CD1c-positive myeloid dendritic cell (primary cell): Measurements from ENCODE around the gene CSRNP3.

Experiments used
- DNase-seq: peaks from one replicate; pipeline ENCODE4 v3.0.0-alpha.2; 2016; ENCODE audit errors: extremely low spot score

Gene CSRNP3

DNA sequence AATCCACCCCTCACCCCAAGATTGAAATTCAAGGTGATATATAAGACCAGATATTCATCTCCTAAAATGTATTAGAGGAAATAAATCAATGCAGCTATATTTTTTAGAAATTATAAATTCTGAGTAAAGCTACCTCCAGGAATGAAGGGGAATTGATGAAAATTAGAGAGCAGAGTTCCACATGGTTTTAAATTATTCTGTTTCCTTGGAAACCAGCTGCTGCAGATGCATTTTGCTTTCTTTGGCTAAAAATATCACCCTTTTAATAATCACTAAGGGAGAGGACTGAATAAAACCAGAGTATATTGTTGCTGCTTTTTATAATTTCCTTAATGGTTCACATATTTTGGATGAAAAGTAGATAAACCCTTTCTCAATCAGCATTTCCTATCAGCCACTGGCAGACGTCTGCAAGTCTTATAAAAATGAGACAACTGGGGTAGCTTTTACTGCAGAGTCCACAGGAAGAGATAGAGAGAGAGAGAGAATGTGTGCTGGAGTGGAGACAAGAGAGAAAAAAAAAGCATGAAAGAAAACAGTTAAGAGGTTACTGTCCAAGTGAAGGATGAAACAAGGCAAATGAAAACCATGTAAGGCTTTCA is 2.0 kb downstream of the CSRNP3 start:
- no peak for DNase-seq

DNA sequence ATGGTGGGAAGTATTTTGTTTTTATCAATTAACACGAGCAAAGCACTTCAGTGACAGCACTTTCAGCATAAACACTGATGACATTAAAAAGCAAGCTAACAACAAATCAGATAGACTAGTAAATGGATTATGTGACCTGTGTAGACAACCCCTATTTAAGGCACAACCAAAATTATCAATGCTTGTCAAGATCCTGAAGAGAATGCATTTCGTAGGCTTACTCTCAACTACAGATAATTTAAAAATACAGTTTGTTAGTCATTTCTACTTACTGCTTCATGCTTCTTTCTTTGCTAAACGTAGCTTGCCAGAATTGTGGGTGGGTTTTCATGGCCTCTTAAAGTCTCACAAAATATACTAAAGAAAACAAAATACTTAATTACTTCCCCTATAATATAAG is 3.4 kb downstream of the CSRNP3 start:
- no peak for DNase-seq

DNA sequence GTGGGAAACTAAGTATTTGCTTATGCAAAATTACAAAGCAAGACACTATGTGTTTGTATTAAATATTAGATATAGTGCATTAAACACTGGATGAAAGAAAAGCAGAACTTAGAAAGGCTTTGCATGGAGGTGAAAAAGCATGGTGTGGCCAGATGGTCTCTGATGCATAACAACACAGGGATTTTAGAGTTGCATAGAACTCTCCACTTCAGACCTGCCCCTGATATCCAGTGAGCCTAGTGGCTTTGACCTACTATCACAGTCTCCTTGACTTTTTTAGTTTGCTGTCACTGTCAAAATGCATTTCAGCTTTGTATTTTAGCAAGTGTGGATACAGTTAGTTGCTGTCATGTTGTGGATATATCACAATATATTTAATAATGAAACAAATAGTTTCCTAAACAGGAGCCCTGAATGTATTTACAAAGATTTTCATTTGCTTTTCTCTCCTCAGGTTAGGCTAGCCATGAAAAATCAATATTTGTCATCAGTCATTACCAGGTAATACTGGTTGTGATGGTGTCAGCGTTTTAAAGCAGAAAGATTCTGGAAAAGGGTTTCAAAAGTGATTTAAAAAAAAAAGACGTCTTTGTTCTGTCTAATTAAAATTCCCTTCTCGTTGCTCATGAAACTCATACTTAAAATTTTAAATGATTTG is 5.2 kb downstream of the CSRNP3 start:
- no peak for DNase-seq

DNA sequence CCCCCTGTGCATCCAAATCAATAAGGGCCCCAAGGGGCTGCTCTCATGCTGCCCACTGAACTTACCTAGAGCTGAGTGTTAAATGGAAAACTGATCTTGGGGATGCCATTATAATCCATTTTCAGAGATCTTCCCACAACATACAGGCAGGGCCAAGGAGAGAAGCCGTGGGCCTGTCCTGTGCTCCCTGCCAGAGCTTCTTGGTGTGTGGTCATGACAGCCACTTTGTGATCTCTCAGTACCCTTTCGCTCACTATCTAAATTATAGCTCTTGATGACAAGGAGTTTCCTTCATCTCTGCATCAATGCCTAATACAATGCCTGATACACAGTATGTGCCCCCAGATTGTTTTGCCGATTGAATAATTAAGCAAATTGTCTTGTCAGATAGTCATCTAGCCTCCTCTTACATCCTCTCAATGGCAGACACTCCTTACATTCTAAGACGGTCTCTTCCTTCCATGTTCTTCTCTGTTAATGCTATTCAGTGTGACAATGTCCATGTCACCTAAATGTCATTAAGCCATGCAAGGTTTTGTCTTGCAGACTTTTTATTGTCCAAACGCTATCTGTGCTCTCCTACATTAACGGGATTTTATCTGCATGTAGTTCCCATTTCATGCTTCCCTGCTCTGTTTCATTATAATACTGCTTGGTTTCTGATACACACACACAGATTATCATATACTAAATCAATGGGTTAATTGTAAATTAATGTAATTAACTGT is 5.9 kb downstream of the CSRNP3 start:
- DNase-seq = no peak

DNA sequence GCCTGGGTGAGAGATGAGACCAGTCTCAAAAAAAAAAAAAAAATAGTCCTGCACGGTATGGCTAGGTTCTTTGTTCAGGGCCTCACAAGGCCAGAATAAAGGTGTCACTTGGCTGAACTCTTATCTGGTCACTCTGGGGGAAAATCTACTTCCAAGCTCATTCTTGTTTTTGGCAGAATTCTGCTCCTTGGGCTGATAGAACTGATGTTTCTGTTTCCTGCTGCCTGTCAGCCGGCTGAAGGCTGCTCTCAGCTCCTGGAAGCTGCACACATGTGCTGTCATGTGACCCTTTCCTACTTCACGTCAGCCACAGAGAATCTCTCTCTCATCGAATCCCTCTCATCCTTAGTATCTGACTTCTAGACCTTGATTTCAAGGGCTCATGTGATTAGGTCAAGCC is 10.4 kb downstream of the CSRNP3 start:
- DNase-seq = no peak

DNA sequence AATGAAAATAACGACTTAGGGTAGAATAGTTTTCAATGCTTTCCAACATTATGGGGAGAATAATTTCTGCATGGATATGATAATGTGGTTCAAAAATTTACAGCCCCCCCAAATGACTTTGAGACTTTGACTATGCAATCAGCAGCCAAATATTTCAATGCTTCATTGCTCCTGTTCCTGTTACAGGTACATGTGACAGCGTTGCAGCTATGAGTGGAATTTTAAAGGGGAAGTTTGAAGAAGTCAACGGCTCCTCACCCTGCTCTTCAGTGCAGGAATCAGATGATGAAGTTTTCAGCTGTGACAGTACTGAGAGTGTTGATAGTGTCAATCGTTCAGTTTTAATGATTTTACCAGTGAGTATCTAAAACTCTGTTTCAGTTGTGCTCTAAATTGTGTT is 25.1 kb downstream of the CSRNP3 start:
- DNase-seq = no peak

DNA sequence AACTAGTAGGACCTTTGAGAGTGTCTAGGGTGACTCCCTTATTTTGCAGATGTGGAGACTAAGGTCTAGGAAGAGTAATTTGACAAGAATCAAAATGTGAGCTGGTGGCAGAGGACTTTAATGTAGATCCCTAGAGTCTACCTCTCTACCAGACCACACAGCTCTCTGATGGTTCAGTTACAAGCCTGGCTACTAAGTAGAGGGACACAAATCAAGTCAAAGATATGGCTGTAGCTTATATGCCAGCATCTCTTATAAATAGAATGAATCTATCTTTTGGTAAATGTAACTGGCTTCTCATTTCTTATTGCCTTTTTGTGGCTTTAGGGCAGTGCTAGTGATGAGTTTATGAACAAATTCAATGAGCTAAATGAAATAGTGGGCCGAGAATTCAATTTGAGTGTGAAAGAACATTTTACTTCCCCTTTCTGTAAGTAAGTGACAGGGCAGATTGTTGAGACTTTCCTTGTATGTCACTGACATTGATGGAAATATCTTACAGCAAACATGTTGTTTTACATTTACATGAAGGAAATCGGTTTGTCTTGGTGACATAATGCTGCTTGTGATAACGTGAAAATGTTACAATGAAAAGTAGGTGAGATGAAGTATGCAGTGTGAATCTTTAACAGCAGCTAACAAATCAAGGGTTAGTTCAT is 28.3 kb downstream of the CSRNP3 start:
- no peak for DNase-seq

DNA sequence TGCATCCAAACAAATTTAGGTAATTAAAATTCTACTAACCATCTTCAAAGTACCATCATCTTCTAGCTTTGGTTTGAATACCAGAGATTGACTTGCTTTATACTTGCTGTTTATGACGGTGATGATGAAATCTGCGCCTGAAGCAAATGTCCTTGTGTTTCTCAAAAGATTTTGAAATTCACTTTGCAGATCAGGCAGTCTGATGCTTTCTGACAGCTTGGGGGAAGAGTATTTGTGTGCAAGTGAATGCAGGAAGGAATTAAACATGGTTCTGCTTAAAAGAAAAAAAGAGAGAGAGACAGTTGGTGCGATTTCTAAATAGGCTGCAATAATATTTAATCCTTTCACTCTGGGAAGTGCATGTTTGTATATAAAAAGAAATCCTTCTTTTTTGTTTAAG is 29.6 kb downstream of the CSRNP3 start:
- no peak for DNase-seq

DNA sequence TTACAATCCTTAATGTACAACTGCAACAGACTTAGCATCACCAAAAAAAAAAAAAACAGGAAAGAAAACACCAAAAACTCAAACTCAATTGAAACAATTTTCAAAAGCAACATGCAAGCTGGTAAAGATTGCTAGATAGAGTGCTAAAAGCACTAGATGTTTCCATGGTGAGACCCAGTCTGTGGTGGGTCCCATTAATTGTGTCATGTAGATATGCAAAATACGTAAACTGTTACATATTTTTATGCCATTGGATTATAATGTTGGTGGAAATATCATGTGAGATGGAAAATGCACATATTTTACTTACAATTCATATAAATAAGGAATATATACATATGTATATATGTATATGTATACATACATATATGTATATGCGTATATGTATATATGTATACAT is 30.5 kb downstream of the CSRNP3 start:
- no peak for DNase-seq

DNA sequence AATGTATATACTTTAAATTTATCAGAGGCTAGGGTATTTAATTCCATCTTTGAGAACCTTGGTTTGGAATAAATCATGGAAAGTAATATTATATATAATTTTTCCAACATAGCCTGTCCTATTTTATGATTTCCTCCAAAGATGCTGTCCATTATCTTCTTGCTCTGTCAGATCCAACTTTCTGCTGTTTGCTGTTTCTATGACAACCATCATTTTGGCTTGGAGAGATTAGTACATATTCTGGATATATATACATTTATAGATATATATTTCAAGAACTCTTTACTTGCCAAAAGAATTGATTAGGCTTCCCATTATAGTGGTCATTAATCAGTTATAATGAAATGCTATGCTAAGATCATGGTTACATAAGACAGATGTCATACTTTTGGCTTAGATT is 31.3 kb downstream of the CSRNP3 start:
- no peak for DNase-seq

DNA sequence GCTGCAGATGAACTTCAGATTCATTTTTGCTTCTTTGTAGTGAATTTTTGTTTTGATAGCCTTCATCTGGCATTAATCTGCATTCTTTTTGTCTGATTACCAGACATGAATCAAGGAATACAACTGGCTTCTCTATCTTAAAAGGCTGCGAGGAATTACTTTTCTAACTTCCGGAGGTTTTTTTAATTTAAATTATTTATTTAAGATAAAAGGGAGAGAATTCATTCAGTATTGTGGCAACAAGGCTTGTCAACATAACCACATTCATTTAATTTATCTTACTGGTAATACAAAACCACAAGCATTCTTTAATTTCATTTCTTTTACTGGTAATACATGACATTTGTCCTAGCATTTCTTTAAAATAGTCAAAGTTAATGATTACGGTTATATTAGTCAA is 36.0 kb downstream of the CSRNP3 start:
- no peak for DNase-seq

DNA sequence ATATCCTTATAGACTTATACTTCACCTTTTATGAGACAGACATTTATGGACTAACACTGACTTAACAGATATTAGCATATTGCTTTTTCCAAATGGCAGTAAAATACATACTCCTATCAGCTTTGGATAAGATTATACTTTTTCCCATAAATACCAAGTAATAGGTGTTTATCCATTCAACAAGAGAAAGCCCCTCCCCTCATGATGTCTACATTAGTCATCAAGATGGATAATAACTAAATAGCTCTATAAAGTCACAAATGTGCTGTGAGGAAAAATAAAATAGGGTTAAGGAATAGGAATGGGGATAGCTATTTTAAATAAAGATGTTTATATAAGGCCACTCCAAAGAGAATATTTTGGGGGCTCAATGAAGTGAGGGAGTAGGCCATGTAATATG is 39.4 kb downstream of the CSRNP3 start:
- DNase-seq = no peak

DNA sequence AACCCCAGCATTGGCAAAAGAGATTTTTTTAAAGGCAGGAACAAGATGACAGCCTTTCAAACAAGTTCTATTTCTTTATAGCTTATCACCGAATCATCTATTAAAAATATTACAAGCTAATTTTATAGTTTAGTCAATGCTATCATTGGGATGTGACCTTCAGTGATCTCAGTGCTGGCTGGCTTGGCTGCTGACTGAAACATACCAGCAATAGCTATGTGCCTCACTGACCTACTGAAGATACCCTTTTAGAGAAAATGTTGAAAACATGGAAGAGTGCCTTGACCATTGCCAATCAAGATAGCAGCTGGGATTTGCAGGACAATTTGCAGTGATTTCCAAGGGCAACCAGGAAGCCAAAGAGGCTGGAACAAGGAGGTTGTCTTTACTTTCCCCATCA is 44.0 kb downstream of the CSRNP3 start:
- DNase-seq = no peak

DNA sequence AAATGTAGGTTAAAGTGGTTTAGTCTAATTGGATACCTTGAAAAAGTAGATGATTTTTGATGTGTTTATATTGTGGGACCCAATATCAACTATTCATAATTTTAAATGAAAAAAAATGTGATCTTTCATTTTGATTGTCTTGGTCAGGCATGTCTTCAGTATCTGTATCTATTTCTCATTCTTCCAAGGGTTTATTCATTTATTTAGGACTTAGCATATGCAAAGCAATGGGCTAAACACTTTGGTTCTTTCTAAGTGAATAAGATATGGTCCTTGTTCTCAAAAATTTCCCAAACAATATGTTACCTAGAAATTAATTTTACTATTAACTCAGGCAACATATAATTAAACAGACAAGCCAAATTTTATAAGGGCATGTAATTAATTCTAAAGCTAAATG is 49.1 kb downstream of the CSRNP3 start:
- no peak for DNase-seq

DNA sequence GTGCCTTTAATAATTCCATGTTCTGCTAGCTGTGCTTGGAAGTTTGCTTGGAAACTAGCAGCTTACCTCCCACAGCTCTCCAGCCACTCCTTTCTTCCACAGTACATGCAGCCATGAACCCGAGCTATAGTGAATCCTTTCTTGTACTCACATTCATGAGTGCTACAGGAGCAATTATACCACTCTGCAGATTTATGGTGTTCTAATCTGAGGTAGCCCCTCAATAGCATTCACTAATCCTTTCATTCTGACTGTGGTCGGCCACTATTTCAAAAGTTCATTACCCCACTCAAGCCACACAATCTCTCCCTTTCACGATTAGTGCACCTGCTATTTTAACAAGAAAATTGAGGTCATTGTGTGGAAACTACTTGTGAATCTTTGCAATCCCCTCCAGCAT is 53.2 kb downstream of the CSRNP3 start:
- DNase-seq = no peak

DNA sequence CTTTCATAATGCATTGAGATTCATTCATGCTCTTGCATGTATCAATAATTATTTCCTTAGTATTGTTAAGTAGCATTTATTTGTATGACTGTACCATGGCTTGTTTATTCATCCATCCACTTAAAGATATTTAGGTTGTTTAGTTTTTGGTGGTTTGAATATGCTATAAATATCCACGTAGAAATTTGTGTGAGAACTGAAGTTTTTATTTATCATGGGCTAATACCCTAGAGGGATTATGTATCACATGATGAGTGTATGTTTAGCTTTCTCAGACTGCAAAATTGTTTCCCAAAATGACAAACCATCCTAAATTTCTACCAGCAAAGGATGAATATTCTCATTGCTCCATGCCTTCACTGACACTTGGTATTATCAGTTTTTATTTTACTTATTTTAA is 55.2 kb downstream of the CSRNP3 start:
- DNase-seq = no peak

DNA sequence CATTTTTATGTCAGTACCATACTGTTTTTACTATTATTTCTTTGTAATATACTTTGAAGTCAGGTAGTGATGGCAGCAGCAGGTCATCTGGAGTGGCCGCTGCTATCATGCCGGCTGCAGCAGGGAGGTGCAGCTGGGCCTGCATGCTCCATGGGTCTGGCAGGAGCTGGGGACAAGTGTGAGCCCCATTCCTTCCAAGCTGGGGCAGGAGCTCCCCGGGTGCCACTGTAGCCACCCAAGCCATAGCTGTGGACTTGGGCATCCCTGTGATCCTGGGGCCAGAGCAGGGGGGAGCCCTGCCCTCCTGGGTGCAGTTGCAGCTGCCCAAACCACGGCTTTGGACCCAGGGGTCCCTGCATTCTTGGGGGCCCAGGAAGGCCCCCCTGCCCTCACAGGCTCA is 59.2 kb downstream of the CSRNP3 start:
- DNase-seq = no peak

DNA sequence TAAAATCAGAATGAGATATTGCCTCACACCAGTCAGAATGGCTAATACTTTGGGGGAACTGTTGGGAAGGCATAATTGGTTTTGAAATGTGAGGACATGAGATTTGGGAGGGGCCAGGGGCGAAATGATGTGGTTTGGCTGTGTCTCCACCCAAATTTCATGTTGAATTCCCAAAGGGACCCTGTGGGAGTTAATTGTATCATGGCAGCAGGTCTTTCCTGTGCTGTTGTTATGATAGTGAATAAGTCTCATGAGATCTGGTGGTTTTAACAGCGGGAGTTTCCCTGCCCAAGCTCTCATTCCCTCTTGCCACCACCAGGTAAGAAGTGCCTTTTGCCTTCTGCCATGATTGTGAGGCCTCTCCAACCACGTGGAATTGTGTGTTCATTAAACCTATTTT is 59.6 kb downstream of the CSRNP3 start:
- no peak for DNase-seq

DNA sequence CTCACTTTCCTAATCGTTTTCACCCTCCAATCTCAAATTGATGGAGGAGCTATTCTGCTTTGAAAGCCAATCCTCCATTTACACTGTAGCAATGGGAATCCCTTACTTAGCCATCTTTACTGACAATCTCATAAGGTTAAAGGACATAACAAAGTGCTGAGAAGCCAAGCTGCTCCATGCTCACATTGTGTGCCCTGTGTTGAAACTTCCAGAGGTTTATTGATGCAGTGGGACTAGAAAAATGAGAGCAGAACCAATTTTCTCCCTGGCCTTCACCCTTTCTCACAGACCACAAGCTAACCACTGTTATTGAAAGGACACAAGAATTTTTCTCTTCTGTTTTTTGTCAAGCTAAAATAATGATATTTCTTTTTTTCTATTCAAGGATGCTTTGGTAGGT is 63.8 kb downstream of the CSRNP3 start:
- DNase-seq = no peak

DNA sequence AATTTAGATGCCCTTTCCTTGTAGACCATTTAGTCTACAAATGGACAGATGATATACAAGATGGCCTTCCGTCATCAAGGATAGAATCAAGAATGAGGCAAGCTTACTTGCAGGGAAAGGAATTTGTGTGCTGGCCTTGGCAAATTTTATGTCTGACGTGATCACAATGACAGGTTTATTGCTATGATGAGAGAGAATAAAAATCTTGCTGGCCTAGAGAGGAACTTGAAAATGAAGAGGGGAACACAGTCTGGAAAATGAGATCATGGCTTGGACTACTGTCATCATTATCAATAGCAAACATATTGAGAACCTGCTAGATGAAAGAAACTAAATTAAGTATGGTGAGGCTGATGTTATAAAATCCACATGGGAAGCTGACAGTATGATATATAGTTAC is 66.0 kb downstream of the CSRNP3 start:
- no peak for DNase-seq

DNA sequence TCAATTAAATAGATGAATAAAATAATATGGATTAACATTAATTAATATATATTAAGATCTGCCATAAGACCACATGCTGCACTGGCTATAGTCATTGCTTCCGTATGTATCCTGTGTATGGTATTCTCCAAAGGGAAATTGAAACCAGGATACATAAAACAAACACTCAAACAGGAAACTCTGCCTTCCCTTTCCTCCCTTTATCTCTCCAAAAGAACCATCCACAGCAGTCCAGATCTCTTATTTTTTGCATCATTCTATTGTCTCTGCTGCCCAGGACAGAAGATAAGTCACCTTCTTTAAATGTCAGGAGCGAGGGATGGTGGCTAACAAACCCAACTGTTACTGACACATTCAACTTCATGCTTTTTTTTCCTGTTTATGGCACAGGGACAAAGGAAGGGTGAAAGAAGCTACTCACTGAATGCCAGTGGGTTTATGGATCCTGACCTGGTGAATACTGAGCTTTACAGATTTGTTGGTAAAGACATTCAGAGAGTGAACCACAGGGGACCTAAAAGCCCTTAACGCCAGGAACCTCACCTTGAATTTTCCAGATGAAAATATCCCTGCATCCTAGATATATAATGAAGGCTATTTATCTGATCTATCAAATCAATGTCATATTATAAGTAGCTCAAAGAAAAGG is 67.5 kb downstream of the CSRNP3 start:
- DNase-seq = no peak

DNA sequence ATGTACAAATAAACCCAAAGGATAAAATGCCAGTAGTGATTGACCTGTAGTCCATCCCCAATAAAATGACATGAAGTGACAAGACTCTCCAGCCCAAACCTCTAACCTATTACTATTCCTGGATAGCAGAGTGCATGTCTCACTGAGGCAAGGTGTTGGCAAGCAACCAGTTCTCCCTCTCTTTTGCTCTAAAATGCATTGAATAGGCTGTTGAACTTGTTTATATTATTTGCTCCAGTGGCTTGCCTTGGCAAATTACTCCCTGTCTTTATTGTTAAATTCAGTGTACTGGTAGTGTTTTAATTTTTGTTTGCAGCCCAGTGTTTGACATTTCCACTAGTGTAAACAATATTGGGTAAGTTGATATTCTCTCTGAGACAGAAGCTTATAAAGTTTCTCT is 70.5 kb downstream of the CSRNP3 start:
- DNase-seq = no peak
